GM12872 (cell line): ENCODE data around the gene CD40.
A peak's percentile ranks its signal among the peaks of the same experiment; 100 is the strongest.

Experiments
- CTCF ChIP-seq: IDR thresholded peaks from 3 replicates; pipeline ENCODE4 v1.5.1; 2011; ENCODE audit warnings: low read depth, mild to moderate bottlenecking, low read length, moderate library complexity; ENCODE audit not compliant: insufficient read depth

The CD40 gene

GRCh38 chr20:46087161-46087560 is 31.0 kb upstream of the CD40 start:
- peak; percentile 26; the same call in 1 of the 3 replicates for TF ChIP-seq CTCF

- no peak for TF ChIP-seq CTCF
These were observed 29.5 kb upstream of the CD40 start for GRCh38 chr20:46088409-46089166.

GRCh38 chr20:46089167-46089416 is 29.0 kb upstream of the CD40 start:
- TF ChIP-seq CTCF = no peak

- TF ChIP-seq CTCF = no peak
These were observed 28.4 kb upstream of the CD40 start, which contains the start of gene NCOA5 for GRCh38 chr20:46089417-46090388. Gene NCOA5 (minus strand): TSS chr20:46089962. CDS start chr20:46079424, 10,538 bp downstream.

- no peak for TF ChIP-seq CTCF
These were observed 24.6 kb upstream of the CD40 start for GRCh38 chr20:46093531-46093930.

- TF ChIP-seq CTCF = peak; percentile 36; the same call in 2 of the 3 replicates
These were observed 18.4 kb upstream of the CD40 start for GRCh38 chr20:46099491-46100287.

GRCh38 chr20:46100988-46101387 is 17.1 kb upstream of the CD40 start:
- no peak for TF ChIP-seq CTCF
